HUDEP-2 (cell line): Measurements from ENCODE around the gene USP47.

ENCODE experiments used
- DNase-seq, 76 experiments: peaks; one replicate each; lab custom pipeline; 2025; ENCODE audit not compliant: unreplicated experiment in 76 of 76; lab: John Stamatoyannopoulos, UW

Gene USP47

DNA sequence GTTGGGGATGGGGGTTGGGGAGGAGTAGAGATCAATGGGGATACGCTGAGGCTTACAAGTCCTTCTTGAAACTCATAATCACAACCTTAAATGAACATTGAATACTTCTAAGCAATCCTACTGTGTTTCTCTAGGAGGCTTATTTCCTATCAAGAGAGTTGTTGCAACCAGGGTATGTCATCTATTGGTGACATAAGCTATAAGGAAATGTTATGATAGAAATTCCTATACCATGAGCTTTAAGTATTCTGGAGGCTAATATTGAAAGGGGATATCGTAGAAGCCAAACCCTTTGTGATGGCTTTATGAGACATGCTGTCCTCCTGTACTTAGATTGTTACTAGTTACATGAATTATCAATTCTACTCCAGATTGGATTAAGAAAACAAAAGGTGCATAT, 93.8 kb downstream of the USP47 start:
- DNase-seq, result no peak

DNA sequence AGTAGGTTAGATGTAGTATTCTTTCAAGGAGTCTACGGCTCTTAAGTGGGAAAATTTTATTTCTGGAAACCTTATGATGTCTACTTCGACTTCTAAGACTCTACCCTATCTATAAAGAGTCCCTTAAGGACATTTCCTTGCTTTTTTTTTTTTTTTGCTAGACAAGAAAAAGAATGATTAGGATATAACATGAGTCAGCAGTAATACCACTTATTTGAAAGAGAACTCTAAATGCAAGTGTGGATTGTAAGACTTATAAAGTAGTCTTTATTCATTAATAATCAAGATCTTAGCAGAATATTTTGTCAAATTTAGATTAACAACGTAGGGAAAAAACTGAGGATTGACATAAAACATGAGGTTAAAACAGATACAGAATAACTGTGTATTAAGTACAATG, 95.7 kb downstream of the USP47 start:
- DNase-seq, result no peak

DNA sequence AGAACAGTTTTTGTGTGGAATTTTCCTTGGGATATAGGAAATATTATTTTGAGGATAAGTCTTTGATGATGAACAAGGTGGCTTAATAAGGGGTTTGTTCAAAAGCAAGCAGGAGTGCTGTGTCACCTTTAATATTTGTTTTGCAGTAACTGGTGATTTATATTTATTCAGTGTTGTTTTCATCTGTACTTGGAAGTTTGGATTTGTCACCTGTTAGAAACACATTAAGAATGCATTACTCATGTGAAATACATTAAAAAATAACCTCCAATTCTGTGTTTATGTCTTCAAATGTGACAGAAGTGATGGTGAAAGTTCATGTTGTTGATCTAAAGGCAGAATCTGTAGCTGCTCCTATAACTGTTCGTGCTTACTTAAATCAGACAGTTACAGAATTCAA, 96.2 kb downstream of the USP47 start:
- no peak for DNase-seq

DNA sequence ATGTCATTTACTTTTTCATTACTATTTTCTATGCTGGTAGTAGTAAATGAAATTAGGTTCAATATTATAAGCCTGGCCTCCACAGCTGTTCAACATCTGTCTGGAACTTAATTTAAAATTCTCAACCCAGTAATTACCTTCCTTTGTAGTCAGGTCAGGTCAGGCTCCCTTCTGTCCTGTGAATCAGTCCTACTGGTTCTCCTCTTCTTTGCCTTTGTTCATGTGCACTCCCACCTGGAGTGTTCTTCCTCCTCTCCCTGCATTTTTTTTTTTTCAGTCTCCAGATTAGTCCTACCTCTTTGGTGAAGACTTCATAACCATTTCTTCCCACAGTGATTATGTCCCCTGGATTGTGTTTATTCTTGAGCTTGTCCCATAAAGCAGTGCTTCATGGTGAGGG, 98.8 kb downstream of the USP47 start:
- DNase-seq, result no peak

DNA sequence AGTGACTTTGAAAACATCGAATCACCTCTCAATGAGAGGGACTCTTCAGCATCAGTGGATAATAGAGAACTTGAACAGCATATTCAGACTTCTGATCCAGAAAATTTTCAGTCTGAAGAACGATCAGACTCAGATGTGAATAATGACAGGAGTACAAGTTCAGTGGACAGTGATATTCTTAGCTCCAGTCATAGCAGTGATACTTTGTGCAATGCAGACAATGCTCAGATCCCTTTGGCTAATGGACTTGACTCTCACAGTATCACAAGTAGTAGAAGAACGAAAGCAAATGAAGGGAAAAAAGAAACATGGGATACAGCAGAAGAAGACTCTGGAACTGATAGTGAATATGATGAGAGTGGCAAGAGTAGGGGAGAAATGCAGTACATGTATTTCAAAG, 100.9 kb downstream of the USP47 start:
- DNase-seq, result no peak

DNA sequence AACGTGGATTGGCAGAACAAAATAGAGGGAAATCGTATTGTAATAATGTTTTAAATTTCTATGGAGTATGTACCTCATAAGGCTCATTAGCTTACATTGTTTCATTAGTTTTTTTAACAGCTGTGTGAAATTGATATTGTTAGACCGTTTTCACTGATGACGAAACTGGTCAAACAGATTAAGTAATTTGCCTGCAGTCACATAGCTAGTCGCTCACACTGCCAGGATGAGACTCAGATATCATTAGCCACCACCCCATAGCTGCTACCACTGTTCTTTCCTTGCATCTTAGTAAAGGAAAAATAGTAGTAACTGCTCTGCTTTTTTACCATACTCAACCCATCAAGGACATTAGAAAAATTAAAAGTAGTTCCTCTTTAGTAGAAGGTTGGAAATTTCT, 102.7 kb downstream of the USP47 start:
- DNase-seq, result no peak

DNA sequence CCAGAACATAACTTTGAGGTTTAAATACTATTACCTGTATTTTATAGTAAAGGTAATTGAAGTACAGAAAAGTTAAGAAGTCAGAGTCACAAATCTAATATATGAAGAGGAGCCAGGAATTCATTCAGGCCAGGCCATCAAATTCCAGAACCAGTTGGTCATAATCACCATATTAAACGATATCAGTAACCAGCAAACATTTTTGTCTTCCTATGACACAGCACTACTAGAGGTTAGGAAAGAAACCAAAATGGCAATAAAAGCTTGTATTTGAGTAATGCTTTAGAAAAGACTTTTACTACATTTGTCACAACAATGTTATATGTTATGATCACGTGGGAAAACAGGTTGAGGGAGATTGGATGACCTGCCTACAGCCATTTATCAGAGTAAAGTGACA, 104.4 kb downstream of the USP47 start:
- no peak for DNase-seq

DNA sequence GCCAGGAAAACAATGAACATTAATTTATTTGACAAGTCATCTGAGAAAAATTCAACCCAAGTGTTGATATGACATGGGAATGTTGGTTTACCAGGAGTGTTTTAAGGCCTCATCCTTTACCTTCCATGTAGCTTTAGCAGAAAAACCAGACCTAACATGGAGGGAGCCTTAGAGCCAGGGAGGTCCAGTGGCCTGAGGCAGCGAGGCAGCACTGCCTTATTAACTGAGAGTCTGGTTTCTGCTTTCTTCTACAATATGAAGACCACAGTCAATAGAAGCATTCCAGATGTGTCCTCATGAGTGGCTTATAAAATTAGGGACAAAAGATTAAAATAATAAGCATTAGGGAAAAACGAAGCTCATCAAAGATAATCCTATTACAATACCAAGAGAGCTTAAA, 105.1 kb downstream of the USP47 start:
- DNase-seq, result no peak

DNA sequence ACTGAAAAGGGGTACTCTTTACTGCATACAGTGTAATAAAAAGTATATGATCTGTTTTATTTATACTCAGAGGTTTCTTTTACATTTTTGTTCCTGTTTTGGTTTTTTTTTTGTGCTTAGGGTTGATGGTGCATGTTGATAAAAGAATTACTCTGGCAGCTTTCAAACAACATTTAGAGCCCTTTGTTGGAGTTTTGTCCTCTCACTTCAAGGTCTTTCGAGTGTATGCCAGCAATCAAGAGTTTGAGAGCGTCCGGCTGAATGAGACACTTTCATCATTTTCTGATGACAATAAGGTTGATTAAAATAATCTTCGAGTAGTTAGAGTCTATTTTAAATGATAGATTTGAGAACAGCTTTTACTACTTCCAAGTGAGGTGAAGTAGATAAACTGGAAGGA, 106.1 kb downstream of the USP47 start:
- no peak for DNase-seq

DNA sequence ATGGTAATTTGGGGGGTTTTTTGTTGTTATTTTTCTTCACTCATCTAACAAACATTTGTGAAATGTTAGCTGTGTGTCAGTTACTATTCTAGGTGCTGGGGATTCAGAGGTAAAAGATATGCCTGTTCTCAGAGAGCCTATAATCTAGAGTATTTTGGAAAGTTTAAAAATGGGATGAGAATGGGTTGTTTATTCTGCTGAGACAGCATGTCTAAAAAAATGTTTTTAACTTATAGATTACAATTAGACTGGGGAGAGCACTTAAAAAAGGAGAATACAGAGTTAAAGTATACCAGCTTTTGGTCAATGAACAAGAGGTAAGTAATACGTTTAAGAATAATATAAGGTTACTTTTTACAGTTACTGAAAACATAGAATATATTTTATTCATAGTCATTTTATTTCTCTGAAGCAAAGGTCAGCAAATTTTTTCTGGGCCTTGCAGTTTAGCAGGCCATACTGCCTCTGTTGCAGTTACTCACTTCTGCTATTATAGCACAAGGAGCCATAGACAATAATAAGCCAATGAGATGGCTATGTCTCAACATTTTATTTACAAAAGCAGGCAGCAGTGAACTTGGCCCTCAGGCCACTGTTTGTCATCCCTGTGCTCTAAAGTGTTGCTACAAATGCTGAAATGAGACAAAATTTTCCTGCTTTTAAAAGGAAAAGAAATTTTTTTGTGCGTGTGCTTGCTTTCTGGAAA, 106.6 kb downstream of the USP47 start:
- no peak for DNase-seq

DNA sequence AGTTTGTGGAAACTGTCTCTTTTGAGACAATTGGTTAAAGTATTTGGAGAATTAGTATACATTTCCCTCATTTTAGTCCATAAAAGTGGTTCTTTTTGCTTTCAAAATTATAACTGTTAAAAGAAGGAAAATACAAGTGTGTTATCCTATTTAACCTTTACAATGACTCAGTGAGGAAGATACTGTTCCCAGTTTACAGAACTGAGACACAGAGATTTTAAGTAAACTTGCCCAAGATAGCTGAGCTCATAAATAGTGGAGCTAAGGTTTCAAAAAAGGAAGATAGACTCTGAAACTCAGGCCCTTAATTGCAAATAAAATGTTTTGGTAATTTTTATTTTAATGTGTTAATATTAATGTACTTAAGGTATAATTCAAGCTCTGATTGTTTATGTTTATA, 107.7 kb downstream of the USP47 start:
- no peak for DNase-seq

DNA sequence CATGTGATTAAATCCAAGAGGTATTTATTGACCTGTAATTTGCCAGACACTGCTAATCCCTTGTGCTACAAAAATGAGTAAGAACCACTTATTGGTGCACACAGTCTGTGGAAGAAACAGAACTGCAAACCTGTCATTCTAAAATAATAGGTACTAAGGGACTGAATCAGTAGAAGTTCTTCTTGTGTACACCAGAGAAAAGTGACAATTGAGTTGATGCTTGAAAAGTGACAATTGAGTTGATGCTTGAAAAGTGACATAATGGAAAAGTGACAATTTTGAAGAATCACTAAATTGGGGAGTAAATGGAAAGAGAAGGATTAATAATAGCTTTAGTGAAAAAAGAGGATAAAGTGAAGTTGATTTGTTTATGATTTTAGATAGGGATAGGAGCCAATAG, 110.3 kb downstream of the USP47 start:
- DNase-seq, result no peak

DNA sequence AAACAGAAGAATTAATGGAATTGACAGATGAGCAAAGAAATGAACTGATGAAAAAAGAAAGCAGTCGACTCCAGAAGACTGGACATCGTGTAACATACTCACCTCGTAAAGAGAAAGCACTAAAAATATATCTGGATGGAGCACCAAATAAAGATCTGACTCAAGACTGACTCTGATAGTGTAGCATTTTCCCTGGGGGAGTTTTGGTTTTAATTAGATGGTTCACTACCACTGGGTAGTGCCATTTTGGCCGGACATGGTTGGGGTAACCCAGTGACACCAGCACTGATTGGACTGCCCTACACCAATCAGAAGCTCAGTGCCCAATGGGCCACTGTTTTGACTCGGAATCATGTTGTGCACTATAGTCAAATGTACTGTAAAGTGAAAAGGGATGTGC, 114.2 kb downstream of the USP47 start:
- DNase-seq, result no peak

DNA sequence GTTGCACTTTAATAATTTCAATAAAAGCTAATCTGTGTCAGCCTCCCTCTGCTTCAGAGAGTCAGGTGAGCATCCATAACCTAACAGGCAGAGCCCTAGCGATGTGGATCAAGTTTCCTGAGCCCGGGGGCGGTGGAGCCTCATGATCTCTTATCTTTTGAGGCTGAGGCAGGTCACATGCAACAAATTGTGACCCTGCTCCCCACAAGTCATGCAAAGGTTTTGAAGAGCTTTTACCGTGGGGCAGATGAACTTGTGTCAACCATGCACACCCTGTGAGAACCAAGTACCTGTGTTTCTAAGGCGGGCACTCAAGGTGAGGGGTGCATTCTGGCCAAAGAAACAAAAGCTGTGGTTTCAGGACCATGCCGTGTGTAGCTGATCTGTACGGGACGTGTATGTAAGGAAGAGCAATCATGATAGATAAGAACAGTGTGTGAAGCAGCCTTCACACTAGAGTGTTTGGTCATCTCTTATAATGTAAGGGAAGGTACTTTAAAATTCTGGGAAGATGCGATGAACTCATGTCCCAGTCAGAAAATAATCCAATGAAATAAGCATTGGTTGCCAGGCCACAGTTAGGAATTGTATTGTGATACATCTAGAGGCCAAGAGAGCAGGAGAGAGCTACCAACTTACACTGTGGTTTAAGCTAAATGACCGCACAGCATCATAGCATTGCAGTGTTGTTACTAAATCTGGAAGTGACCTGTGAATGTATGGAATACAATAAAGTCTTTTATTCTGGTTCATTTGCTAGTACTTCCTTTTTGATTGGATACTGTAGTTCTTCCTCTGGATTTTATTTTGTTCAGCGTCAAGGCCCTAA, 116.8 kb downstream of the USP47 start:
- DNase-seq, result peak in 2 of 76 experiments; percentile 13 to 19

DNA sequence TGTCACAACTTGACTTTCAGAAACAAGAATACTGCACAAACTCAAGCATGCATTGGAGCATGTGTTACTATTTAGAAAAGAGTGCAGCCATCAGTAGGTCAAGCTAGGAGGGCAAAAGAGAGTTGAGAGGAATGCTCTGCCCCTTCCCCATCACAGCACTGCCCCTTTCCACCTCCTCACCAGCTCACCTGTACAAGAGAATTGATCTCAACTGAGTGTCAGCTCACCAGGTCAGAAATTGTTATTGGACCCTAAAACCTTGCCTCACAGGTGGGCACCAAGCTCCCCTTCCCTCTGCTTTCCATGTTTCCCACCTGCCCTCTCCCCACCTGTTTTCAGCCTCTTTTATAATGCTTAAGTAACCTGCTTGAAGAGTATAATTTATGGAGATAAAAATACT, 117.8 kb downstream of the USP47 start:
- DNase-seq, result no peak

DNA sequence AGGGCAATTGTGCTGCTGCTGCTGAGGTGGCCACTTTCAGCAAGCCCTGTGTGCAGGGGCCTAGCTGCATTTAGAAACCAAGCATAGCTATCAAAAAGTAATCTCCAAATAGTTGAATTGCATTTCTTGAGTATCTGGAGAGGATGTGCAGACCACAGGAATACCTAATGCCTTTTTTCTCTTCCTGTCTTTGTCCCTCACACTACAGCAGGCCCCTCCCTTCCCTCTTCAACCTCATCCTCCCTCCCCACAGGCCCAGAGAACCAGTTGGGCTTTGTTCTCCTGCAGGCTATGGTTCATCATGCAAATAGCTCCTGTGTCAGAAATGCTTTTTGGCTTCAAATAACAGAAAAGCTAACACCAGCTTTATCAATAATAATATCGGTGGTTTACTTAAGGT, 118.9 kb downstream of the USP47 start:
- DNase-seq, result no peak

DNA sequence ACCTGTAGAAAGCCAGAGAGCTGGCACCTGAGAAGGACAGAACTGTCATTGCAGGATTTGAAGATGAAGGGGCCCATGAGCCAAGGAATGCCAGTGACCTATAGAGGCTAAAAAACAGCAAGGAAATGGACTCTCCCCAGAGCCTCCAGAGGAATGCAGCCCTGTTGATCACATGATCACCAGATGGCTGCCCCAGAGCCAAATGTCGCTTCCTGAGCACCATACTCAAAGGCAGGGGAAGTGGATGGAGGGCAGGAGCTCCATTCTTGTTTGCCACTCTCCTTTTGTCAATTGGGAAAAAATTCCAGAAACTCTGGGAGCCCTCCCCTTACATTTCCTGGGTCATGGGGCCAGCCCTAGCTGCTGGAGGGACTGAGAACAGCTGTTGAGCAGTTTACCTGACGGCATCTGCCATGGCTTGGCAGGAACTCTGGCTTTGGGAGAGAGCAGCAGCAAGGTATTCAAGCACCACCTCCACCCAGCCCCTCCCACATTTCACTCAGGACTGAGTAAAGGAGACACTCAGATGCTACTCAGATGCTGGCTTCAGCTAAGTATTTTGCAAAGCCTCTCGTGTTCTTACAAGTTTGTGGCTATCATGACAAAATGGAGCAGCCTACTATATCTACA, 119.7 kb downstream of the USP47 start:
- no peak for DNase-seq

DNA sequence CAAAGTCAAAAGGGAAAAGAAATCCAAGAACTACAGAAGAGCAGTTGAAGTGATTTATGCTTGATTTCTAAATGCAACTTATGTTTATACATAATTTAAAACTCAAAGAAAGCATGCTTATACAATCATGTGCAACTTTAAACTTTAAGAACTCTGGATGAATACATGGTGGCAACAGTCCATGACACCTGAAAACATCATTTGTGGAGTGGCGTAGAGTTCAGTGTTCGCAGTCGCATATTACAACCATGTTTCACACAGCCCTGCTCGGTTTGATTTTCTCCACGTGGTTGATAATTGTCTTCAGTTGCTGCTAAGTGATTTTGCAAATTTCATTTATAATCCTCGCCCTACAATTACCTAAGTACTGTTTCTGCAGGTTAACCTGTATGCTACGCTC, 121.3 kb downstream of the USP47 start:
- DNase-seq, result no peak

DNA sequence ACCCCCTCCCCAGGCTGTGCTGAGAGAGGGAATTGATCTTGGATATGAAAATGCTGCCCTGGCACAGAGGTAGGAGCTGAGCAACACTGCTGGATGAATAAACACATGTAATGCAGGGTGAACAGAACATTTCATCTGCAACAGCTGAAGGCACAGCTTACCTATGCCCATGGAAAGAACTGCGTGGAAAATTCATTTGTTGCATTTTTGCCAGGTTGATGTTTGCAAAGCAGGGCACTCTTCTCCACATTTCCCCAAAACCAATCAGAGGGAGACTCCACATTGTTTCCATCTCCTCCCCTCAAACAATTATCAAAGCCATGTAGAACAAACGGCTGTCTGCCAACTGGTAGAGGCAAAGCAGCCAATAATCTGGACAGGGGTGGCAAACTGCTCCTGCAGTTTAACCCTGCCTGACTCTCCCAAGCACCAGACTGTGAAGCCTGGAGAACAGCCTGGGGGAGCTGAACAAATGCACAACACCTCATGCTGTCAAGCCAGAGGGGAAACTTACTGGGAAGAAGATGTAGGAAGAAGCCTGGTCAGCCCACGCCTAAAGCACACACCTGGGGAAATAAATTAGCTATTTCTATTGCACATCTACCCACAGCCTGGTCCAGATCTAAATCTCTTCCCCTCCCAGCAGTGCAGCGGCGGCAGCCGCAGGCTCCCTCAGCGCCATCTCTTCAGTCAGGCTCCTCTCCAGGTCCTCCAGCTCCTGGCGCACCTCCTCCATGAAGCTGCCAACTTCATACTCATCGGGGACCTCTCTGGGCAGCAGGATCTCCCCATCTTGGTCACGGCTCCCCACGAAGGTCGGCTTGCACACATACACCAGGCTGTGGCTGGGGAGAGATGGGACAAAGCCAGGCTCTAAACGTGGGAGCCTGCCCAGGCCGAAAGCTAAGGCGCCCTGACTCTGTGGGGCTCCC, 122.3 kb downstream of the USP47 start:
- DNase-seq, result no peak

DNA sequence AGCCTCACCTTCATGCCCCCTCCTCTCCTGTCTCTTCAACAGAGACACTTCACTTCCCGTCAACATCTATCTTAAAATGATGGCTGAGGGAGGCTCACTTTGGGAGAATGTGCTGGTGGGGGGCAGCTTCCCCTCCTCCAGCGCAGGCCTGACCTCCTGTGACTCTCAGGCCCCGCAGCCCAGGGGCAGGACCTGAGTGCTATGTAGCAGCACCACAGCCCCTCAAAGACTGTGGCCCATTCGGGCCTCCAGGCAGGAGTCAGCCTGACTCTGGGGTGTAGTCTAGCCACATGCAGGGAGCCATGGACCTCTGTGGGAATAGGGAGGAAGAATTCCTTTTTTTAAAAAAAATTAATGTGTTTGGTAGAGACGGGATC, 123.0 kb downstream of the USP47 start:
- DNase-seq, result no peak

DNA sequence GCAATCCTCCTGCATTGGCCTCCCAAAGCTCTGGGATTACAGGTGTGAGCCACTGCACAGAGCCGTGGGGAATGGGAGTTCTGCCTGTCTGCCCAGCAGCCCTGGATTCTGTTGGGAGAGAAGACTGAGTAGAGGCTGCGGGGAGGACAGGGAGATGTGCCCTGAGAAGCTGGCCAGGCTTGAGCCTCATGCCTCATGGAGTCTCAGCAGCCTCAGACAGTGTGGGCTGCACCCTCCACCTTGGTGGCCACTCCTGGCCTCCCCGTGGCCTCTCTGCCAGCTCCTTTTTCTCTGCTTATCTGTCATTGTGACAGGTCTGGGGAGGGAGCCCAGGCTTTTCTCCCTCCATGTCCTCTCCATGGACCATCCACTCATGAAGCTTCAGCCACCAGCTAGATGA, 123.4 kb downstream of the USP47 start:
- no peak for DNase-seq
